GM21423 (cell line): ENCODE results near the gene PLOD2.
A peak's percentile ranks its signal among the peaks of the same experiment; 100 is the strongest.

Experiments used
- ATAC-seq: cut with Tn5 transposase; IDR thresholded peaks from one replicate; pipeline ENCODE4 v1.9.1; 2021; ENCODE audit warnings: mild to moderate bottlenecking, moderate library complexity; ENCODE audit not compliant: unreplicated experiment

Gene PLOD2

DNA sequence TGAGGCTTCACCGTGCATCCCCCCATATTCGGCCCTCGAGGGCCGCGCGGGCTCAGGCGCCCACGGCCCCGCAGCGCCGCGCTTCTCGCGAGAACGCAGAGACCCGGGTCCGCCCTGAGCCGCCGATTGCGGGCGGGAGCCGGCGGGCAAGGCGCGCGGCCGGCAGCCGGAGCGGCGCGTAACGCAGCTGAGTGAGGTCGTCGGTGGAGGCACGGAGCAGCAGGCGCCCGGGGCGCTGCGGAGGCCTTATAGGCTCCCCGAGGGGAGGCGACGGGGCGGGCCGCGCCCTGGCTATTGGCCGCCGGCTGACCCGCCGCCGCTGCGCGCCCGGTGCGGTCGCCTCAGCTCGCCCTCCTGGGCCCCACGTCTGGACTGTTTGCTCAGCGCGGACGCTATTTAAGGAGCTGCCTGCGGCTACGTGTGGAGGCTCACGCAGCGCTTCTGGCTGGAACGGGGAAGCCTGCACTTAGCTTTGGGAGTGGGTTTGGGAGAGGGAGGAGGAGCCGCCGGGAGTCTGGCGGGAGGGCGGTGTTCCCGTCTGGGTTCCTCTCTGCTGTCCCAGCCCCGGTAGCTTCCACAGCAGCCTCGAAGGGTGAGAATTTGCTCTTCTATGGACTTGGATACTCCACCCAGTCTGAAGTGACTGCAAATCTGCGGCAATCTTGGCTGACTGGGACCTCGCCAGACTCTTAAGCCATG is at the start of gene PLOD2:
Gene PLOD2, minus strand, starts transcription at position 221 of the 699 bp plus-strand sequence. Its CDS starts 195 bp downstream, at position 26.
- ATAC-seq: peak; percentile 54

GRCh38 chr3:146209371-146209770 is 48.4 kb upstream of the PLOD2 start:
- no peak for ATAC-seq

- no peak for ATAC-seq
Observed at GRCh38 chr3:146203776-146204175, 42.8 kb upstream of the PLOD2 start.

GRCh38 chr3:146200461-146201220 is 39.7 kb upstream of the PLOD2 start:
- no peak for ATAC-seq

GRCh38 chr3:146199762-146200161 is 38.8 kb upstream of the PLOD2 start:
- ATAC-seq: no peak

DNA sequence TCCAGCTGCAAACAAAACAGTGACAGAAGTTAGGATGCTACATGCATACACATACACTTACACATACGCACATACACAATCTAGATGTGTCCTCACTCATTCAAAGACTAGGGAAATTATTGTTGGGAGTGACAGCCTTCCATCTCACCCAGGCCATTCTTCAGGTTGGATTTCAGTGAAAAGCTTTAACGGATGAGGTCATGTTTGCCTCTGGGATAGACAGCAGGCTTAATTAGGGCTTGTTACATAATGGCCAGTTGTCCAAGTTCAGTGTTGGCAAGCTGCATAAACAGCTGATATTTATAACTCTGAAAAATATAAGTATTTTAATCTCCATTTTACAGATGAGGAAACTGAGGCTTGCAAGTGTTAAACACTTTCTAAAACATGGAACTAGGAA is 35.8 kb upstream of the PLOD2 start:
- ATAC-seq: no peak

GRCh38 chr3:146195605-146196004 is 34.6 kb upstream of the PLOD2 start:
- ATAC-seq: no peak

DNA sequence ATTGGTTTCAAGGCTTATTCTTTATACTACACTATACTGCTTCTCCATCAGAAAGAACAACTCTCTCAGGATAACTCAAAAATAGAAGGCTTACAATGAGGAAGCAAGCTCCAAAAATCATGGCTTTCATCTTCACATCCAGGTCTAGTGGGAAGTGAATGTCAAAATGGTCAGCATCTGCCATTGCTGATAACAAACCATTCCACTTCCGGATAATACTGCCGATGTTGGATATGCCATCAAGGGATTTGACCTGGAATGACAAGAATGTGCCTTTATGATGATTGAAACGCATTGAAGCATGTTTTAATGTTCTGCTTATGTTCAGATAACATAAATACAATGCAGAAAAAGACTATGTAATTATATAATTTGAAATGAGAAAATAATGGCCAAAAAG is 34.0 kb upstream of the PLOD2 start:
- no peak for ATAC-seq

GRCh38 chr3:146191051-146191450 is 30.1 kb upstream of the PLOD2 start:
- ATAC-seq: no peak

GRCh38 chr3:146189519-146190173 is 28.7 kb upstream of the PLOD2 start:
- ATAC-seq: peak; percentile 96

DNA sequence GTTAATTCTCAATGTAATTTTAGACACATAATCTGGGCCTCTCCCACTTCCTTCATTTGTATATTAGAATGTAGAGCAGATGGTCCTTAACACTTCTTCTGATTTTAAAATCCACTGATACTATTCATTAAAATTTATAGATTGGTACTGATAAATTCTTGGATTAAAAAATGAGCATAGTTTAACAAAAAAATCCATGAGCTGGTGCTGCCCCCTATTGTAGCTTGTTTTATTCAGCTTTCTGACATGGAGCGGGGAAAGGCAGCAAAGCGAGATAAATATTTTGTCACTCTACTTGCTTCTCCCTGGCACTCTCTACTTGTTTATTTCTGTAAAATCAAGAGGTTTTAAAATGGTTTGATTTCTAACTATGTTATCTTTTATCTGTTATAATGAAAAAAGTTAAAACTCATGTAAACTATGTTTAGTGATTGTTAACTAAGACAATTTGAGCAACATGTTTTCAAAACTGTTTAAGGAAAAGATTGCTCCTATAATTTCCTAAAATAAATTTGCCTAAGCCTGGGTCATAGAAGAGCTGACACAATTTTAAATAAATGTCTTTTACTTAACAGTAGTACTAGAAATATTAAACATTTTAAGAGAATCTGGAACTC is 26.5 kb upstream of the PLOD2 start:
- no peak for ATAC-seq

DNA sequence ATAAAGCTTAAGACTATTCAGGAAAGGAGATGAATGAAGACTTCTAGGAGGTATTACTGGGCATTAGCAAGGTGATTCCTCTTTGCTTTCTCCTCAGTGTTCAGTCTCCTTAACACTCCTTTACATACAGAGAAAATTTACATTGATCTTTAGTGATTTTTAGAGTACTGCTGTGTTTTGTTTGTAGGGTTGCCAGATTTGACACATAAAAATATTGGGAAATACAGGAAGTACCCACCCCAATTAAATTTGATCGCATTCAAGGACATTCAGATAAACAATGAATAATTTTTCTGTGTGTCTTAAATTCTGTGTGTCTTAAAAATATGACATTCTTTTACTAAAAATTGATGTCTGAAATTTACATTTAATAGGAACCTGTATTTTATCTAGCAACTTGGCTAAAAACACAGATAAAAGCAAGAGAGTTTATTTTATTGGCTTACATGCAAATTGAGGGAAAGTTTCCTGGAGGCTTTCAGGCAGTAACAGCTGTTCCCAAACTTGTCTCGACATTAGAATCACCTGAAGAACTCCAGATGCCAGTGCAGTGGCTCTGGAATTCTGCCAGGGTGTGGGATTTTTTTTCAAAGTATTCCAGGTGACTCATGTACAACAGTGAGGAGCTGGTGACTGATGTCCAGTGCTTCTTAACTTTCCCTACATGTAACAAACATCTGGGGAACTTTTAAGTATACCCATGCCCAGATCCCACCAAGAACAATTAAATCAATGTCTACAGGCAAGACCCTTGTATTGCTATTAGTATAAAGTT is 23.4 kb upstream of the PLOD2 start:
- ATAC-seq: no peak

- no peak for ATAC-seq
Observed at GRCh38 chr3:146181216-146181615, 20.2 kb upstream of the PLOD2 start.

- ATAC-seq: no peak
Observed at GRCh38 chr3:146180376-146180775, 19.4 kb upstream of the PLOD2 start.

DNA sequence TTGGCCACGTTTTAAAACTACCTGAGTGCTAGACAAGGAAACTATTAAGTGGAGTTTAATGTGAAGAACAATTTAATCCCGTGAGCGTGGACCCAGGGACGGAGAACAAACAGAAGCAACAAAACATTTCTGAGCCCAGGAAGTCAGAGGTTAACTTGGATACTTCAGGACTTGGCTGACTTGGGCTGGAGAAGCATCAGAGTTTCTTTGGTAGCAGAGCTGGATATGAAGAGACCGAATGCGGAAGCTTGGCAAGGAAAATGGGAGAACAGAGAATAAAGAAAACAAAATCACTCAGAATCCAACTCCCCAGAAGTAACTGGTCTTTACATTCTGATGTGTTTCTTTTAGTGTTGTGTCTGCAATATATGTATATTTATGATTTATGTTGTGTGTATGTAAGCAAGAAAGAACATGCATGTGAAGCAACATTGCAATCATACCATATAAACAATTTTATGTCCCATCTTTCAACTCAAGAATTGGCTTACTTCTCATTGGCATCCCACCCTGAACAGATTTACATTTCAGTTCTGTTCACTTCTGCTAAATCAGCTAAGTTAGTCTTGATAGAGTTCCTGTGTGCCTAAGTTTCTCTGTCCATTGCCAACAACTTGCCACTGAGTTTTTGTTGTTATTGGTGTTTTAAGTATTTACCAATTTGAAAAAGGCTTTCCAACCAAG is 17.2 kb upstream of the PLOD2 start:
- no peak for ATAC-seq

DNA sequence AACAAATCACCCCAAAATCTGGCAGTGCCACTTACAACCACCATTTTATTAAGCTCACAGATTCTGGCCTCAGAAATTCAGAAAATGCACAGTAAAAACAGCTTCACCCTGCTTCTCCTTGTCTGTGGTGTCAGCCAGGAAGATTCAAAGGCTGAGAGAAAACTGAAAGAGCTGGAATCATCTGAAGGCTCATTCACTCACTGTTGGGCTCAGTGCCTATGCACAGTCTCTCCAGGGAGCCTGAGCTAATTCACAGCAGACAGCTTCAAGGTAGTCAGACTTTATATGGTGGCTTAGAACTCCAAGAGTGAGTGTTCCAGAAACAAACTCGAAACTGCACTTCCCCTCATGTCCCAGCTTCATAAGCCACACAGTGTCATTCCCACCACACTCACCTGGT is 16.5 kb upstream of the PLOD2 start:
- ATAC-seq: no peak

DNA sequence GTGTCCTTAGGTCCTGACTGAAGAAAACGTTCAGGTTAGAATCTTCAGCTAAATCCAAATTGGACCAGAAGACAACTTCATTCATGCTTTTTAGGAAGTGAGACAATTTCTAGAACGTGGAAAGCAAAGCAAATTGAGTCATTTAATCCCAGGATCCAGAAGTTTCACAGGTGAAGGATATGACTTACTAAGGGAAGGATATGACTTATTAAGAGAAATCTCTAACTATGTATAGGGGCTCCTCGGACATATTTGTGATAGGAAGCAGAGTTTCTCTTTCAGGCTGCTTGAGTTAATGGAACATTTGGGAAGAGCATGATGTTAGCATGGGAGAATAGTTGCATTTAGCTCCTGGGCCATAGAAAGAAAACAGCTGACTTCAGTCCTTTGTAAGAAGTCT is 16.1 kb upstream of the PLOD2 start:
- no peak for ATAC-seq

GRCh38 chr3:146172586-146172985 is 11.6 kb upstream of the PLOD2 start:
- ATAC-seq: no peak

DNA sequence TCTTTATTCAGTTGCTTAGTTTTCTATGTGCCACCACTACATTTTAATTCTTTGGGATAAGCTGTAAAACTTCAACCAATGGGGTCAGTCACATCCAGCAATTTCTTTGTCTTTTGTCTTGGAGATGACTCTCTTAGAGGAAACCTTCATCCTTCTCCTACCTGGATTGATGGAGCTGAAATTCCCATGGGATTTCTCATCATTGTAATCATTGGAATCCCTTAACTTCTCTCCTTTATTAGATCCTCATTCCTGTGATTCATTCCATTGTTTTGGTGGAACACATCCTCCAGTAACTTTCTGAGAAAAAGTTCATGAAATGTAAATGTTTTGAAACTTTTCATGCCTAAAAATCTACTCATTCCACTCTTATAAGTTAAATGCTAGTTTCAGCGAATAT is 9.6 kb upstream of the PLOD2 start:
- ATAC-seq: no peak

DNA sequence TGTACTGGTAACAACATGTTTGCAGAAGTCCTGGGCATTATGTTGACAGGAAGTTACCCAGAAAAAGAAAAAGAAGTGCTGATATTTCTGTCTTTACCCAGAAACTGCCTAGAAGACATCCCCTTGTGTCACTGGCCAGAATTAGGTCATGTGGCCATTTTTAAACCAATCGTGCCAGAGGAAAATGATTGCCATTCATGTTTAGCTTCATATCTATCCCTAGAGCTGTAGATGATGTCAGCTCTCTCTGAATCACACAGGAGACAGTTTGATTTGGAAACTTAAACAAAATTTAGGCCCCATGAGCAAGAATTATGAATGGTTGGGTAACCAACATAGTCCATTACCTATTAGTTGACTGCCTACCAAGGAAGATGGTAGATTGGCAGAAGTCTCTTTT is 8.9 kb upstream of the PLOD2 start:
- no peak for ATAC-seq
